NCI-H1105 treated with DMSO at 0.1 percent for 48 hours (cell line): ENCODE results near the gene ZMIZ1.

Experiments
- DNase-seq: peaks from one replicate; lab custom pipeline; 2025; lab: John Stamatoyannopoulos, UW

The ZMIZ1 gene

GRCh38 chr10:79247373-79248137 is 178.8 kb downstream of the ZMIZ1 start:
- DNase-seq: no peak

- no peak for DNase-seq
These were observed 179.8 kb downstream of the ZMIZ1 start for GRCh38 chr10:79248341-79249185.

GRCh38 chr10:79249186-79250121 is 180.7 kb downstream of the ZMIZ1 start:
- no peak for DNase-seq

- no peak for DNase-seq
These were observed 181.5 kb downstream of the ZMIZ1 start for GRCh38 chr10:79250259-79250658.

DNA sequence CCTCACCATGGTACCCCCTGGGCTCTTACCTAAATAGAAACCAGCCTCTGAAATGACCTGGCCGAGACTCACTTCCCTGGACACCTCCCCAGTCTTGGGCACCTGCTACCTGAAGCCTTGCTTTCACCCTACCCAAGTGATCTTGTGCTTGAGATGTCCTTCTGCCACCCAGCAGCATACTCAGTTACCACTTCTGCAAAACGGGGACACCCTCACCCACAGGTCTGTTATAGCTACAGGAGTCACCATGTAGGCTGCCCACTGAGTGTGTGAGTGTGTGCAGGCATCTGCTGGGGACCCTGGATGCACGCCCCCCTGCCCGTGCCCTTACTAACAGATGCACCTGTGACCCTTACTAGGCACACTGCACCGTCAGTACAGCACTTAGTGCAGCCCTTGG is 183.7 kb downstream of the ZMIZ1 start:
- DNase-seq: no peak

- DNase-seq: no peak
These were observed 184.2 kb downstream of the ZMIZ1 start for GRCh38 chr10:79252971-79253370.

DNA sequence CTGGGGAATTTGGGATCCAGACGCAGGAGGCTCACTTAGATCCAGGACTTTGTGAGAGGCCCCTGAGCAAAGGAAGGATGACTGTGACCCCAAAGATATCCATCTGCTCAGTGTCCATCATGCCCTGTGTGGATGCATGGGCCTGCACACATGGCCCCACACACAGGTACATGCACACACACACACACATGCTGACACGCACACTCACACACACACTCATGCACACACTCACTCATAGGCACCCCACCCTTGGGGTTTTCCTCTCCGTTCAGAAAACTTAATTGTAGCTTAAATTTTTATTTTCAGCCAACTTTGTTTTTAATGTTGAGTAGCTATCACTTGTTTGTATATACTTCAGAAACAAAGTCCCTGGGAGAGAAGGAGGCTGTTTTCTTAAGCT is 184.9 kb downstream of the ZMIZ1 start:
- DNase-seq: no peak

DNA sequence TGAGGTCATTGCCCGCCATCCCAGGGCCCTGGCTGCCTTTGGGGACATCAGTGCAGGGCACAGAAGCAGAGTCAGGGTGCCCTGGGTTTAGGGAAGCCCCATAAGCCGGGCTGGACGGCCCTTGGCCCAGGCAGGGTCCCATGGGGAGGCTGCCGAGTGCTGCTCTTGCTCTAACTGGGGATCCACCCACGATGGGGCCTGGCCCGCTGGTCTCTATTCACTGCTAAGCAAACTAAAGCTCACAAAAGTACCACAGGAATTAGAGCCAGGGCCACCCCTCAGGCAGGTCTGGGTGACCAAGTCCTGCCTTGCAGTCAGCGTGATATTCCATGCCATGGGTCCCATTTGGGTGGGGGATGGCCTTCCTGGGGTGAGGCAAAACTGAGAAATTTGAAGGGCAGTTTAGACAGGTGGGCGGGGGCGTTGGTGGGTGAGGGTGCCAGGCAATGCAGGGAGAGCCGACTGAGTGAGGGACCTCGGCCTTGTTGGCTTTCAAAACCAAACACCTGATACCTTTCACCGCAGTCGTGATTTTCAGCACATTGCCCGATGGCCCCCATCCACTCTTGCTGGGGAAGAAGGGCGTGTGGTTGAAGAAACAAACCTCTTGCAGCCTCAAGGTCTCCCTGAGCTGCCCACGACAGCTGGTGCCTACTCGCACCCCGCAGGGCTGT is 185.7 kb downstream of the ZMIZ1 start:
- no peak for DNase-seq

GRCh38 chr10:79255007-79255507 is 186.3 kb downstream of the ZMIZ1 start:
- no peak for DNase-seq

DNA sequence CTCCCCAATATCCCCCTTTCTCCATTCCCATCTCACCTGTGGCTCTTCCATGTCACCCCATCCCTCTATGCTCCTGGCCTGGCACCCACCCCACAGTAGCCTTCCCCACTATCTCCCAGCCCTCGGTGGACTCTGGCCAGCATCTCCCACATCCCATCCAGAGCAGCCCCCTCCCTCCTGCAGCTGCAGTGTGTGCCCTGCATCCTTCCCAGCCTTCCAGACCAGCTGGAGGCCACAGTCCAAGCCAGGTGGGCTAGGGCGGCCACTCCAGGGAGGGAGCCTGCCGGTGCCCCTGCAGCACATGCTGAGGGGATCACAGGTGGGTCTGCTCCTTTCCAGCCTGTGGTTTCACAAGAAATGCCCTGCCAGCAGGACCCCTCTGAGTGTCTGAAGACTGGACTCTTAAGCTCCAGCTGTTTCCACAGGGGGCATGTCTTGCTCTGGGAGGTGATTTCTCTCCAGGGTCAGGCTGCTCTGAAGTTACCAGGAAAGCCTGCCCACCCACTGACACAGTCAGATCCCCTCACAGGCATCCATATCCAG is 187.6 kb downstream of the ZMIZ1 start:
- DNase-seq: no peak

DNA sequence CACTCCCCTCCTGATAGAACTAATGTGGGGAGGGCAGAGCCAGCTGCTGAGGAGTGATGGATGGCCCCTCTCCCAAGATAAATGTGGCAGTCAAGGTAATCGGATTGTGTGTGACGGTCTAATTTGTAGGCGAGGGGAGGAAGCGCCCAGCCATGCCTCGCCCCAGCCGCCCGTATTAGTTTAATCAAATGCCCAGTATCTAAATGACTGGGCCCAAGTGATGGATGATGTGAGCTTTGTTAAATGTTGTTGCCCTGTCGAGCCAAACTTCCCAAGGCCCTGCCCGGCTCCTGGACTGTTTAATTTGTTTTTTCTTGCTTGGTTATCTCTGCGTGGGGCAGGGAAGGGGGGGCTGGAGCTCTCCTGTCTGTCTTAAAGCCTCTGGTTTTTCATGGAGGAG is 190.1 kb downstream of the ZMIZ1 start:
- DNase-seq: no peak

DNA sequence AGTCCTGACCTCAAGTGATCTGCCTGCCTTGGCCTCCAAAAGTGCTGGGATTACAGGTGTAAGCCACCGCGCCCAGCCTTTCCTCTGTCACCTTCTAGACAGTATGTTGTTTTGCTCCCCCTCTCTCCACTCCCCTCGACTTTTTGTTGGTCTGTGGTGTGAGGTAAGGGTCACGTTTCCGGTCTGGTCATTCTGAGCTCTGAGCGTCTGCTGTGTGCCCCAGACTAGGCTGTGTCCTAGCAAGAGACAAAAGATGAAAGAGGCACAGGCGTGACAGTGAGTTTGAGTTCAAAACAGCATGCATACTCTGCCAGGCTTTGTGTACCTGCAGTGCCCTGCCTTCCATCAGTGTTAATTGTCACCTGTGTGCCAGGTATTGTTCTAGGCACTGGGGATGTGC is 191.1 kb downstream of the ZMIZ1 start:
- no peak for DNase-seq

GRCh38 chr10:79260811-79261740 is 192.3 kb downstream of the ZMIZ1 start:
- peak; percentile 0 for DNase-seq

DNA sequence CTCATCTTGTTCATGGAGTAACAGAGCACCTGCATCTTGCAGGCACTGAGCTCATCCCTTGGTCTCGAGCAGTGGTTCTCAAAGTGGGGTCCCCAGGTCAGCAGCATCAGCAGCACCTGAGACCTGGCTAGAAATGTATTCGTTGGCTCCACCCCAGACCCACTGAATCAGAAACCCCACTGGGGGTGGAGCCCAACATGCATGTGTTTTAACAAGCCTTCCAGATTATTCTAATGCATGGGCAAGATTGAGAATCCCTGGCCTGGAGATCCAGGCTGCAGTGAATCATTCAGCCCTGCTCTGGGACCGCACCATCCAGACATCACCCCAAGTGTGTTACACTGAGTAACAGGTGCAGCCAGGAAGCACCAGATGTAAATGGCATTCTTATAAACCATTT is 193.4 kb downstream of the ZMIZ1 start:
- DNase-seq: no peak

GRCh38 chr10:79262959-79263746 is 194.4 kb downstream of the ZMIZ1 start:
- DNase-seq: no peak

- no peak for DNase-seq
These were observed 195.2 kb downstream of the ZMIZ1 start for GRCh38 chr10:79263939-79264338.

GRCh38 chr10:79264942-79265341 is 196.2 kb downstream of the ZMIZ1 start:
- no peak for DNase-seq

- DNase-seq: no peak
These were observed 197.3 kb downstream of the ZMIZ1 start for GRCh38 chr10:79266084-79266483.
